Liver (tissue), 9 donors: ENCODE data around the gene ZNF157. TPM values are rescaled to one million over a fixed set of nuclear protein-coding genes. Genes with fewer than 3 reads are reported as not detected.

ENCODE experiments used
- DNase-seq: peaks from one replicate; pipeline ENCODE4 v3.0.0-alpha.2; 2017; ENCODE audit warnings: low spot score
- H3K27ac ChIP-seq, 2 donors: one replicate each; pipeline ENCODE4 v1.7.0; 2013; ENCODE audit warnings: inconsistent platforms in 2 of 2, low read length in 2 of 2, control low read depth in 1 of 2, low read depth in 1 of 2, mild to moderate bottlenecking in 1 of 2
- H3K27me3 ChIP-seq, 4 donors: one replicate each; pipeline versions ENCODE4 v1.6.1 to v1.7.0; 2013; ENCODE audit warnings: low read length in 3 of 4, inconsistent platforms in 1 of 4, mild to moderate bottlenecking in 1 of 4, moderate library complexity in 1 of 4; ENCODE audit not compliant: control insufficient read depth in 4 of 4, insufficient read depth in 4 of 4
- H3K36me3 ChIP-seq, 4 donors: one replicate each; pipeline versions ENCODE4 v1.6.1 to v1.7.0; 2013; ENCODE audit warnings: low read length in 3 of 4, mild to moderate bottlenecking in 3 of 4, low read depth in 1 of 4, moderate library complexity in 1 of 4; ENCODE audit not compliant: control insufficient read depth in 4 of 4, insufficient read depth in 3 of 4
- H3K4me1 ChIP-seq, 4 donors: one replicate each; pipeline versions ENCODE4 v1.6.1 to v1.7.0; 2013; ENCODE audit warnings: low read length in 3 of 4, mild to moderate bottlenecking in 3 of 4, moderate library complexity in 1 of 4; ENCODE audit not compliant: control insufficient read depth in 4 of 4, insufficient read depth in 4 of 4
- H3K4me3 ChIP-seq, 3 donors: one replicate each; pipeline versions ENCODE4 v1.6.1 to v1.7.0; 2013; ENCODE audit warnings: low read length in 3 of 3, control low read depth in 1 of 3, low read depth in 1 of 3, mild to moderate bottlenecking in 1 of 3
- H3K9ac ChIP-seq, 2 donors: one replicate each; pipeline ENCODE4 v1.7.0; 2013; ENCODE audit warnings: low read length in 2 of 2, mild to moderate bottlenecking in 2 of 2, moderate library complexity in 2 of 2, control low read depth in 1 of 2, low read depth in 1 of 2
- H3K9me3 ChIP-seq, 4 donors: one replicate each; pipeline versions ENCODE4 v1.6.1 to v1.7.0; 2013; ENCODE audit warnings: low read length in 3 of 4; ENCODE audit not compliant: control insufficient read depth in 4 of 4
- ATF3 ChIP-seq: IDR thresholded peaks from 2 replicates; pipeline ENCODE4 v1.6.1; 2016; ENCODE audit warnings: antibody characterized with exemption
- CTCF ChIP-seq: fragments of 150-350 bp; IDR thresholded peaks from 2 replicates; pipeline ENCODE4 v1.5.1; 2017; ENCODE audit warnings: improper control_type of control experiment, low read depth, low read length; ENCODE audit not compliant: missing input control
- EGR1 ChIP-seq, 2 donors: IDR thresholded peaks; 2 replicates each; pipeline ENCODE4 v1.6.1; 2016 to 2018; ENCODE audit warnings: antibody characterized with exemption in 2 of 2, low read depth in 2 of 2
- FOXA1 ChIP-seq: IDR thresholded peaks from 2 replicates; pipeline ENCODE4 v1.6.1; 2016; ENCODE audit warnings: antibody characterized with exemption
- GABPA ChIP-seq, 2 donors: IDR thresholded peaks in 1 of 2; conservative IDR thresholded peaks in 1 of 2; 2 replicates each; pipeline ENCODE4 v1.6.1; 2016; ENCODE audit warnings: antibody characterized with exemption in 2 of 2, mild to moderate bottlenecking in 1 of 2, moderate library complexity in 1 of 2
- HNF4A ChIP-seq, 2 donors: conservative IDR thresholded peaks; 2 replicates each; pipeline ENCODE4 v1.6.1; 2016; ENCODE audit warnings: antibody characterized with exemption in 2 of 2, mild to moderate bottlenecking in 2 of 2
- HNF4G ChIP-seq: IDR thresholded peaks from 2 replicates; pipeline ENCODE4 v1.6.1; 2016; ENCODE audit warnings: antibody characterized with exemption
- JUND ChIP-seq, 2 donors: IDR thresholded peaks; 2 replicates each; pipeline ENCODE4 v1.6.1; 2016; ENCODE audit warnings: antibody characterized with exemption in 2 of 2
- MAX ChIP-seq: IDR thresholded peaks from 2 replicates; pipeline ENCODE4 v1.6.1; 2016; ENCODE audit warnings: antibody characterized with exemption
- NR2F2 ChIP-seq: IDR thresholded peaks from 2 replicates; pipeline ENCODE4 v1.6.1; 2016; ENCODE audit warnings: antibody characterized with exemption
- RAD21 ChIP-seq, 2 donors: IDR thresholded peaks; 2 replicates each; pipeline ENCODE4 v1.6.1; 2016; ENCODE audit warnings: antibody characterized with exemption in 2 of 2, mild to moderate bottlenecking in 2 of 2
- REST ChIP-seq: IDR thresholded peaks from 2 replicates; pipeline ENCODE4 v1.6.1; 2016; ENCODE audit warnings: antibody characterized with exemption, mild to moderate bottlenecking
- RXRA ChIP-seq, 2 donors: IDR thresholded peaks; 2 replicates each; pipeline ENCODE4 v1.6.1; 2017 to 2018; ENCODE audit warnings: antibody characterized with exemption in 2 of 2, mild to moderate bottlenecking in 1 of 2
- SP1 ChIP-seq: IDR thresholded peaks from 2 replicates; pipeline ENCODE4 v1.6.1; 2018; ENCODE audit warnings: antibody characterized with exemption, mild to moderate bottlenecking
- TAF1 ChIP-seq: conservative IDR thresholded peaks from 2 replicates; pipeline ENCODE4 v1.6.1; 2016; ENCODE audit warnings: antibody characterized with exemption, mild to moderate bottlenecking
- YY1 ChIP-seq: IDR thresholded peaks from 2 replicates; pipeline ENCODE4 v1.6.1; 2016; ENCODE audit warnings: antibody characterized with exemption, mild to moderate bottlenecking
- ZBTB33 ChIP-seq: IDR thresholded peaks from 2 replicates; pipeline ENCODE4 v1.6.1; 2016; ENCODE audit warnings: antibody characterized with exemption
- WGBS: extraction: QIAGEN DNeasy Blood & Tissue Kit; methylation state at CpG from one replicate; pipeline ENCODE4 v1.1.7; 2013; 5-methylcytosine and 5-hydroxymethylcytosine counted together
- polyA plus RNA-seq, 2 donors: library from polyadenylated mRNA; stranded (reverse) in 1 of 2; unstranded in 1 of 2; fragments of 200-250 nt in 1 of 2; fragments of >200 nt in 1 of 2; fragmentation: Nextera tagmentation in 1 of 2; extraction: Ambion mirVana in 1 of 2; gene quantifications; one replicate each; pipeline versions ENCODE4 v1.2.1 to v1.2.3, GENCODE V29; 2013 to 2015
- total RNA-seq, 2 donors: library from RNA; depleted of rRNA; stranded (reverse); fragments of >200 nt; gene quantifications; one replicate each; pipeline ENCODE4 v1.2.3, GENCODE V29; 2014
- donor health status: healthy.
- donor health status: healthy.
- donor health status: healthy.
- donor health status: healthy.
- donor health status: healthy.

ZNF157 gene
- total and polyA plus RNA-seq, 4 donors: 0.05 TPM; not detected in 3

- TF ChIP-seq RXRA (IDR thresholded peaks at IDR 0.05) (no peak), REST (no peak), EGR1 (IDR thresholded peaks at IDR 0.05; ENCODE audit: low read depth in 2 of 2) (no peak), ZBTB33 (no peak), HNF4G (no peak), JUND (IDR thresholded peaks at IDR 0.05) (no peak)
- H3K9me3 ChIP-seq: peaks cover 0 to 2% (median 0%) of the 10 kb centered on the region in 4 donors
- no peak overlapping the region for H3K9ac ChIP-seq
- no peaks in the 10 kb centered on the region for H3K4me1 ChIP-seq
- no peaks in the 10 kb centered on the region for H3K27me3 ChIP-seq
- no peak for DNase-seq
- no peaks in the 10 kb centered on the region for H3K36me3 ChIP-seq
- WGBS: 88% methylated on average over 4 of the region's 4 CpGs
- no peak overlapping the region for H3K4me3 ChIP-seq
- H3K27ac ChIP-seq: no peak overlapping the region
These were observed 18.7 kb upstream of the ZNF157 start for GRCh38 chrX:47351706-47352105.

- no peak for DNase-seq
- Histone ChIP-seq H3K27me3 (no peaks in the 10 kb centered on the region), H3K27ac (no peak overlapping the region), H3K36me3 (no peaks in the 10 kb centered on the region), H3K4me3 (no peak overlapping the region), H3K4me1 (no peaks in the 10 kb centered on the region), H3K9ac (no peak overlapping the region), H3K9me3 (no peaks in the 10 kb centered on the region)
- TF ChIP-seq CTCF (no peak), GABPA (IDR thresholded peaks at IDR 0.05 in 1 of 2, conservative IDR thresholded peaks at IDR 0.05 in 1 of 2) (no peak), FOXA1 (no peak), ZBTB33 (no peak), RAD21 (IDR thresholded peaks at IDR 0.05) (no peak), RXRA (IDR thresholded peaks at IDR 0.05) (no peak), EGR1 (IDR thresholded peaks at IDR 0.05; ENCODE audit: low read depth in 2 of 2) (no peak), NR2F2 (no peak), ATF3 (no peak), YY1 (no peak), TAF1 (no peak), MAX (no peak), SP1 (no peak), HNF4G (no peak), HNF4A (conservative IDR thresholded peaks at IDR 0.05) (no peak)
- 40% methylated on average over 5 of the region's 5 CpGs for WGBS
These were observed 11.9 kb upstream of the ZNF157 start for GRCh38 chrX:47358387-47359065.
